ENCODE measurements around the gene CNTNAP2. TPM values are rescaled to one million over a fixed set of nuclear protein-coding genes. Genes with fewer than 3 reads are reported as not detected.

Gene CNTNAP2
- total RNA-seq, 1 donor from 2014 or later, result 4.2 TPM

GRCh38 chr7:148304456-148304855 is 2187.9 kb downstream of the CNTNAP2 start:
- H3K4me3 Mint-ChIP-seq, result no peak overlapping the region
- no peaks in the 10 kb centered on the region for H3K27me3 Mint-ChIP-seq (ENCODE audit: low read depth)
- no peak overlapping the region for H3K27ac Mint-ChIP-seq
- no peaks in the 10 kb centered on the region for H3K36me3 Mint-ChIP-seq
- DNase-seq (ENCODE audit: low spot score in 2 of 2, unreplicated experiment in 2 of 2), result no peak
- no peaks in the 10 kb centered on the region for H3K9me3 Mint-ChIP-seq
- TF ChIP-seq, protein P1, sequence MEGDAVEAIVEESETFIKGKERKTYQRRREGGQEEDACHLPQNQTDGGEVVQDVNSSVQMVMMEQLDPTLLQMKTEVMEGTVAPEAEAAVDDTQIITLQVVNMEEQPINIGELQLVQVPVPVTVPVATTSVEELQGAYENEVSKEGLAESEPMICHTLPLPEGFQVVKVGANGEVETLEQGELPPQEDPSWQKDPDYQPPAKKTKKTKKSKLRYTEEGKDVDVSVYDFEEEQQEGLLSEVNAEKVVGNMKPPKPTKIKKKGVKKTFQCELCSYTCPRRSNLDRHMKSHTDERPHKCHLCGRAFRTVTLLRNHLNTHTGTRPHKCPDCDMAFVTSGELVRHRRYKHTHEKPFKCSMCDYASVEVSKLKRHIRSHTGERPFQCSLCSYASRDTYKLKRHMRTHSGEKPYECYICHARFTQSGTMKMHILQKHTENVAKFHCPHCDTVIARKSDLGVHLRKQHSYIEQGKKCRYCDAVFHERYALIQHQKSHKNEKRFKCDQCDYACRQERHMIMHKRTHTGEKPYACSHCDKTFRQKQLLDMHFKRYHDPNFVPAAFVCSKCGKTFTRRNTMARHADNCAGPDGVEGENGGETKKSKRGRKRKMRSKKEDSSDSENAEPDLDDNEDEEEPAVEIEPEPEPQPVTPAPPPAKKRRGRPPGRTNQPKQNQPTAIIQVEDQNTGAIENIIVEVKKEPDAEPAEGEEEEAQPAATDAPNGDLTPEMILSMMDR (IDR thresholded peaks at IDR 0.05; ENCODE audit: unreplicated experiment), result no peak
- H3K4me1 Mint-ChIP-seq, result peaks cover 15% of the 10 kb centered on the region

GRCh38 chr7:148306759-148307158 is 2190.2 kb downstream of the CNTNAP2 start:
- Mint-ChIP-seq H3K27me3 (ENCODE audit: low read depth) (no peaks in the 10 kb centered on the region), H3K9me3 (no peaks in the 10 kb centered on the region), H3K4me1 (peaks cover 15% of the 10 kb centered on the region), H3K4me3 (no peak overlapping the region), H3K36me3 (no peaks in the 10 kb centered on the region), H3K27ac (no peak overlapping the region)
- TF ChIP-seq, protein P1 (IDR thresholded peaks at IDR 0.05; ENCODE audit: unreplicated experiment), result no peak
- DNase-seq (ENCODE audit: low spot score in 2 of 2, unreplicated experiment in 2 of 2), result no peak

DNA sequence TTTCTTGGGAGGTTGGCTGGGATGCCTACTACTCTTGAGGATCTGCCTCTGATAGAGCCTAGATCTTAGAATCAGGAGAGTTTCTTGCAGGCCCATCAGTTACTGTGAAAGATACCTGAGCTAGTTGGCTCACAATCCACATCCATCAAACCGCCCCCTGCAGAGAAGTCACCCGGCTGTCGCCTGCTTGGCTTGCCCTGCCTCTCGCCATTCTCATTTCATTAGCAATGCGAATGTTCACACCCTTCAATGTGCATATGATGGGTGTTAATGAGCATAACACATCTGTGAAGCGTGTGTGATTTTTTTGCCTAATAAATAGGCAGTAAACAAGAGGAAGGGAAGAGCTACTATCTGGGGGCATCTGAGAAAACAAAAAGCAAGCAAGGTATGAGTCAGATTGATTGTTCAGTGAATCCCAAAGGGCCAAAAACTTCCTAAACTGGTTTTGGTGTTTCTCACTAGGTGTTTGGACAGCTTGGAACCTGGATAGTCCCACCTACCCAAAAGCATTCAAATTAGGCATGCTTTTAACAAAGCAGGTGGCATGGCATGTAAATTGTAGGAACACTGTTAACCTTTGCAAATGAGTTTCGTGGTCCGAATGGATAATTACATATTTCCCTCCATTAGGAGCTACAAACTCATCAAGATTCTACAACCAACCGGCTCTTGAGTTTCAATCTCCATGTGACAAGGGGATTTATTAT is 2201.7 kb downstream of the CNTNAP2 start:
- no peaks in the 10 kb centered on the region for H3K4me1 Mint-ChIP-seq
- H3K36me3 Mint-ChIP-seq, result no peaks in the 10 kb centered on the region
- DNase-seq (ENCODE audit: low spot score in 2 of 2, unreplicated experiment in 2 of 2), result no peak
- H3K4me3 Mint-ChIP-seq, result no peak overlapping the region
- H3K27ac Mint-ChIP-seq, result no peak overlapping the region
- H3K27me3 Mint-ChIP-seq (ENCODE audit: low read depth), result peaks cover 2% of the 10 kb centered on the region
- H3K9me3 Mint-ChIP-seq, result no peaks in the 10 kb centered on the region
- TF ChIP-seq, protein P1 (IDR thresholded peaks at IDR 0.05; ENCODE audit: unreplicated experiment), result no peak

- H3K27me3 Mint-ChIP-seq (ENCODE audit: low read depth), result peaks cover under 1% of the 10 kb centered on the region
- DNase-seq (ENCODE audit: low spot score in 2 of 2, unreplicated experiment in 2 of 2), result no peak
- H3K27ac Mint-ChIP-seq, result no peak overlapping the region
- TF ChIP-seq, protein P1 (IDR thresholded peaks at IDR 0.05; ENCODE audit: unreplicated experiment), result no peak
- no peaks in the 10 kb centered on the region for H3K9me3 Mint-ChIP-seq
- H3K4me1 Mint-ChIP-seq, result no peaks in the 10 kb centered on the region
- H3K36me3 Mint-ChIP-seq, result no peaks in the 10 kb centered on the region
- no peak overlapping the region for H3K4me3 Mint-ChIP-seq
Observed at GRCh38 chr7:148318838-148319237, 2202.2 kb downstream of the CNTNAP2 start.

GRCh38 chr7:148319316-148319808 is 2202.8 kb downstream of the CNTNAP2 start:
- H3K4me3 Mint-ChIP-seq, result no peak overlapping the region
- H3K9me3 Mint-ChIP-seq, result no peaks in the 10 kb centered on the region
- no peaks in the 10 kb centered on the region for H3K27me3 Mint-ChIP-seq (ENCODE audit: low read depth)
- H3K36me3 Mint-ChIP-seq, result no peaks in the 10 kb centered on the region
- TF ChIP-seq, protein P1 (IDR thresholded peaks at IDR 0.05; ENCODE audit: unreplicated experiment), result no peak
- H3K27ac Mint-ChIP-seq, result no peak overlapping the region
- no peaks in the 10 kb centered on the region for H3K4me1 Mint-ChIP-seq
- DNase-seq (ENCODE audit: low spot score in 2 of 2, unreplicated experiment in 2 of 2), result no peak
